Stimulated activated CD4-positive, alpha-beta T cell treated with anti-CD3 and anti-CD28 coated beads, TNF-alpha, amount 100 ng/mL, for 1 hour (primary cell): ENCODE results near the gene NPB.

Experiments used
- DNase-seq, 3 donors: peaks; one replicate each; pipeline ENCODE4 v3.0.0-alpha.2; 2020; ENCODE audit warnings: low read depth in 3 of 3, low spot score in 1 of 3

NPB gene

DNA sequence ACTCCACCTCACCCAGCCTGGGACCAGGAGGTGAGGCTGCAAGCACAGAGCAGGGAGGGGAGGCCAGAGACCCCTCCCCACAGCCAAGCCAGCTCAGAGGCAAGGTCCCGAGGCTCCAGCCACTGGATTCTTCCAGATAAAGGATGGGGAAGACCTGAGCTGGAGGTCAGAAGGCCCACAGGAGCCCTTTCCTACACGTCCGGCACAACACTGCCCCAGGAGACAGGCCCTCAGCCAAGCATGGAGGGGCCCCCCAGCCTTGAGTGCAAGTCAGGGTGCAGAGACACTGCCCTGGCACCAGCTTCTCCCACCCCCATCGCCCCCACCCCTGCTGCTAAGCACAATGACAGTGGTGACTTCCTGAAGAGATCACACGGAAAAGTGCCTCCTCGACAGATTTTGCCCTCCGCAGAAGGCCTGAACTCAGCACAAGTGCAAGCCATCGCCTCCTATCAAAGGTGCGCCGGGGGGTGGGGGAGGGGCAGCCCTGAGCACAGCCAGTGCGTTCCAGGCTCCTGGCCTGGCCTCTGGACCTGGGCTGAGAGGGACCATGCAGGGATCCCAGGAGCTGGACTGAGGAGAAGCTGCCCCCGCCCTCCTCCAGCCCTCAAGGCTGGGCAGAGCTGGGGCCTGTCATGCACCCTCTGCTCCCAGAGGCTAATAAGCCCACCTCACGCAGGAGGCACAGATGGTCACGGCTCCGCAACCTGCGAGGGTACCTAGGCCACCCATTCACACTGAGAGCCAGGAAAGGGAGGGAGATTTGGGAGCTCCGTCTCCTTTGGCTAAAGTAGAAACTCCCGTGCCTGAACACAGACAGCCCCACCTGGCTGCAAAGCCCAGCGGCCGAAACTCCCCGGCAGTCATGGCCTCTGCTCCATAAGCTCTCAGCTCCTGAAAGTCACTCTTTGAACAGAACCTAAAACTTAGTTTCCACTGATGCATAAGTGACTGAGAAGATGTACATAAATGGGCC is 22.8 kb downstream of the NPB start:
- no peak for DNase-seq

GRCh38 chr17:81925860-81926450 is 23.9 kb downstream of the NPB start:
- no peak for DNase-seq

DNA sequence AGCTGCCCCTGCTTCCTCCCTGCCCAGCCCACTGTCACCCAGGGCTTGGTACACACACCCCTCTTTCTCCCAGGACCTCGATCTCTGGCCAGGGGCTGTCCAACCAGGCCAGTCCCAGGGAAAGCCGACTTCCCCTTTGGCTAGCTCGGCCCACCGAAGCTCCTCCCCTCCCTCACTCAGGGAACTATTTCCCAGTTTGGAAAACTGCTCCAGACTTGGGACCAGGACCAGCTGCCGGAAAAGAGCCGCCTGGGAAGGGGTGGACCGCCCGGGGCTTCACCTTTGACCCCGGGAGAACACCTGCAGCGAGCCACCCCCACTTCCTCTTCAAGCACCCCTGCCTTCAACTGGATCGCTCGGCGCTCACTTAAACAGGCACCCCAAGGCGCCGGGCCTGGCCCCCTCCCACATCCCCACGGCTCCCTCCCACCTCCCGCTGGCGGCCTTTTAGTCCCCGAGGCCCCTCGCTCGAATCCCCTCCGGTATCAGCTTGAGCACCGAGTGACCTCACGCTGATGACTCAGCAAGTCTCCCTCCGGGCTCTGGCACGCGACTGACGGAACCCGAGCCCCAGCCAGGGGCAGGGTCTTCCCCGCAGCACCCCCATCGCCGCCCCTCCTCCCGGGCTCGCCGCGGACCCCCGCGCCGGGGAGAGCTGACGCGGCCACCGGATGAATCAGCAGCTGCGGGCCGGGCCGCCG is 24.6 kb downstream of the NPB start:
- DNase-seq, result peak in 2 of 3 donors; percentile 26 to 63

DNA sequence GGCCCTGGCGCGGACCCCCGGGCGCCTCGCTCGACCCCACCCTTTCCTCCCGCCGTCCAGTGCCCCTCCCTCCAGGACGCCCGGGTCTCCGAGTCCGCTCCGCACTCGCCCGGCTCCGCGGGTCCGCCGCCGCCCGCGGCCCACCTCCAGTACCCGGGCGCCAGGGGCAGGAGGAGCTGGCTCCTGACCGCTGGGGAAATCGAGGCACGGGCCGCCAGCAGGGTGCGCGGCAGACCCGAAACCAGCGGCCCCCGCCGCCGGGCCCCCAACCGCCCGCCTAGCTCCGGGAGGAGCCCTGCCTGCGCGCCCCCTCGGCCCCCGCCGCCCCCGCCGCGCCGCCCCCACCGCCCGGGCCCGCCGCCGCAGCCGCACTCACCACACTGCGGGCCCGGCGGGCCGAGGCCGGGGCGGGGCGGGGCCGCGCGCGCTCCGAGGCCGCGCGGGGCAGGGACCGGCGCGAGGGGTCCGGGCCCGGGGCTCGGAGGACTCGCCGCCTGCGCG is 25.2 kb downstream of the NPB start:
- DNase-seq, result no peak

DNA sequence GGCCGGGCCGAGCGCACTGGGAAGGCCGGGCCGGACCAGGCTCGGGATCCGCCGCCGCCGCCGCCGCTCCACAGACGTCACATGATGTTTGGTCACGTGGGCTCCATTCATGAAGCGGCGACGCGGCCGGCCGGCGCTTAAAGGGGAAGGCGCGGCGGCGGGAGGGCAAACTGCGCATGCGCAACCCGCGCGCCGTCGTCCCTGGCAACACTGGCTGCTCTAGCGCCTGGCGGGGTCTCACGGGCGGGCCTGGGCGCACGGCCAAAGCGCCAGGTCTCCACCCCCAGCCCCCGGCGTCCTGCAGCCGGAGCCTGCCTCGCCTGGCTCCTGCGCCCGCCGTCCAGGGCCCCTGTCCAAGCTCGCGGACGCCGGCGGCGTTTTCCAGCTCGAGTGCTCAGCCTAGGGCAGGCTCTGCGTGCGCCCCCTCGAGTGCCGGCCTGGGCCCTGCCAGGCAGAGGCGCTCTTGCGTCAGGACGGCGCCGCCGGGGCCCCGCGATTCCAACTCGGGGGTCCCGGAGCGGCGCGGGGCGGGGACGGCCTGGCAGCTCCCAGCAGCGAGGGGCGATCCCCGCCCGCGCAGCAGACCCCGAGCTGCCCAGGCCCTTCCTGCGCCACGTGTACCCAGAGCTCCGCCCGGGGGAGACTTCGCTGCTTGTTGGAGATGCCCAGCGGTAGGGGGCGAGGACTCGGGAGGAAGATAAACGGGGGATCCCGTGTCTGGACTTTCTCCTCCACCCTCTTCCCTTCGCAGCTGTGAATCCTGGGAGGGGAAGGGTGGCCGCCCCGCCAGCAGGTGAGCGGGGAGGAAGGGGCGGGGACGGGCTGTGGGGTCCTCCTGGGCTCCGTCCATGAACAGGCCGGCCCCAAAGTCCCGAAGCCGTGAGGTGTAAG is 25.9 kb downstream of the NPB start, which contains the start of gene MAFG:
TSS of gene MAFG (minus strand) at position 83 of the 891 bp plus-strand sequence. CDS start 4,550 bp downstream, outside the sequence.
- peak; percentile 69 to 84 (median 83) for DNase-seq

- no peak for DNase-seq
Observed at GRCh38 chr17:81928544-81929252, 26.7 kb downstream of the NPB start.

DNA sequence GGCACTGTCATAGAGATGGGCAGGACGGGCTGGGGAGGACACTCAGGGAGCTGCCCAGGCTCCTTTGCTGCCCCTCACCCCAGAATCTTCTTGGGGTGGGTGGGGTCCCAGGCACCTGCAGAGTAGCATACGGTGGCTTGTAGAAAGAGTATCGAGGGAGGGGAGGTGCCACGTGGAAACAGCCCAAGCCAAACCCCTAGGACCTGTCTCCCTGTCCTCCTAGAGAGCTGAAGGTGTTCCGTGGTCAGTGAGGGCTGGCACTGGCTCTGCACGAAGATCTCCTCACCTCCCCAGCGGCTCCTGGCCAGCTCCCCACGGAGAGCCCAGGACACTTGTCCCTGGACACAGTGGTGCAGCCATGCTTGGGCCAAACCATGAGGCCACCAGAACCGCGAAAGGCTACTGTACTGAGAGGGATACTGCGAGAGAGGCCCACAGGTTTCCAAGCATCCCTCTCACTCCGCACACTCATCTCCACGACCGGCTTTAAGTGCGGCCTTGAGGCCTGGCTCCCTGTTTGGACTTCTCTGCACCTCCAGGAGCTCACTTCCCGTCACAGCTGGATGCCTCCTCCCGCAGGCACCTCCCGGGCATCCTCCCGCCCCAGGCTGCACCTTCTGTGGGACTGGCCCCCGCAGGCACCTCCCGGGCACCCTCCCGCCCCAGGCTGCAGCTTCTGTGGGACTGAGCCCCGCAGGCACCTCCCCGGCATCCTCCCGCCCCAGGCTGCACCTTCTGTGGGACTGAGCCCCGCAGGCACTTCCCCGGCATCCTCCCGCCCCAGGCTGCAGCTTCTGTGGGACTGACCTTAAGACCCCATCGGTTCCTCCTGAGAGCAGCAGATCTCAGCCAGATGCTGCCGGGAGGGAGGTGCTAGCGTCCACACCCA is 27.5 kb downstream of the NPB start:
- no peak for DNase-seq

GRCh38 chr17:81930142-81931125 is 28.4 kb downstream of the NPB start:
- DNase-seq, result no peak

GRCh38 chr17:81931189-81931556 is 29.1 kb downstream of the NPB start:
- no peak for DNase-seq

GRCh38 chr17:81931557-81932332 is 29.7 kb downstream of the NPB start:
- no peak for DNase-seq

- DNase-seq, result no peak
Observed at GRCh38 chr17:81932333-81932983, 30.4 kb downstream of the NPB start.

DNA sequence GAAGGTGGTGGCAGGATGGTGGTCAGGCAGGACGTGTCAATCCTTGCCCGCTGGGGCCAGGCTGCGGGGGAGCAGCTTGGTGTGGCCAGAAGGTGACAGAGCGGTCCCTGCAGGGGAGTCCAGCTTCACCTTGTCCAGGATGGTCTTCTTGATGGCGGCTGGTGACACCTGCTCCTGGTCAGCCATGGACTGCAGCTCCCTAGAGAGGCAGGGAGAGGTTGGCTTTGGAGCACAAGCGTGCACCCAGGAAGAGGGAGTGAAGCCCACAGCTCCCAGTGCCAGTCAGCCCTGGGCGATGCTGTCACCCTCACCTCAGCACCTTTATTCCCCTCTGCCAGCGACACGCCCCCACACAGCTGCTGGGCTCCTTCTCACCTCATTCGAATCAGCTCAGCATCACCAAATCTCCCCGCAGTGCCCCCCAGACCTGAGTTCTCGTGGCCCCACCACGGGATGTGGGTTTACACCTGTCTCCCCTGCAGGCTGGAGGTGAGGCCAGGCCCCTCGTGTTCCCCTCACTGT is 31.2 kb downstream of the NPB start:
- DNase-seq, result no peak

DNA sequence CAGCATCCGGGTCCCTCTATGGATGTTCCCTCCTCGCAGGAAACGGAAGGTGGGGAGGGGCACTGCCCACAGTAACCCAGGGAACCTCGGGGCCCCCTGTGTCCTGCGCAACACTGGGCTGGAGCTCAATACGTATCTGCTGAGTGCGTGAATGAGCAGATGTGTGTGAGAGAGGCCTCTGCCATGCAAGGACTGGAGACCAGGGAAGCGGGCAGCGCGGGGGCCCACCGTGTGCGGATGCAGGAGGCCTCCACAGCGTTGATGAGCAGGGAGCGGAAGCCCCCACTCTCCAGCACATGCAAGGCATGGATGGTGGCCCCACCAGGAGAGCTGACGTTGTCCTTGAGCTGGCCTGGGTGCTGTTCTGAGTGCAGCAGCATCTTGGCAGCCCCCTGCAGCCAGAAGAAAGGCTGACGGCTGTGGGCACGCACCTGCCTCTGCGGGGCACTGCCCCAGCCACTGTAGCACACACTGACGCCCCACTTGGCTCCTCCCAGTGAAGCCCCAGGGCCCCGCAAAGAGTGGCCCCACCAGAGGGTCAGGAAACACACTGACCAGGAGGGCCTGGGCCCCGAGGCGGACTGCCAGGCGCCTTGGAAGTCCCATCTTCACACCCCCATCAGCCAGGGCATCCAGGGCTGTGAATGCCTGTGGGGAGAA is 32.2 kb downstream of the NPB start:
- no peak for DNase-seq

DNA sequence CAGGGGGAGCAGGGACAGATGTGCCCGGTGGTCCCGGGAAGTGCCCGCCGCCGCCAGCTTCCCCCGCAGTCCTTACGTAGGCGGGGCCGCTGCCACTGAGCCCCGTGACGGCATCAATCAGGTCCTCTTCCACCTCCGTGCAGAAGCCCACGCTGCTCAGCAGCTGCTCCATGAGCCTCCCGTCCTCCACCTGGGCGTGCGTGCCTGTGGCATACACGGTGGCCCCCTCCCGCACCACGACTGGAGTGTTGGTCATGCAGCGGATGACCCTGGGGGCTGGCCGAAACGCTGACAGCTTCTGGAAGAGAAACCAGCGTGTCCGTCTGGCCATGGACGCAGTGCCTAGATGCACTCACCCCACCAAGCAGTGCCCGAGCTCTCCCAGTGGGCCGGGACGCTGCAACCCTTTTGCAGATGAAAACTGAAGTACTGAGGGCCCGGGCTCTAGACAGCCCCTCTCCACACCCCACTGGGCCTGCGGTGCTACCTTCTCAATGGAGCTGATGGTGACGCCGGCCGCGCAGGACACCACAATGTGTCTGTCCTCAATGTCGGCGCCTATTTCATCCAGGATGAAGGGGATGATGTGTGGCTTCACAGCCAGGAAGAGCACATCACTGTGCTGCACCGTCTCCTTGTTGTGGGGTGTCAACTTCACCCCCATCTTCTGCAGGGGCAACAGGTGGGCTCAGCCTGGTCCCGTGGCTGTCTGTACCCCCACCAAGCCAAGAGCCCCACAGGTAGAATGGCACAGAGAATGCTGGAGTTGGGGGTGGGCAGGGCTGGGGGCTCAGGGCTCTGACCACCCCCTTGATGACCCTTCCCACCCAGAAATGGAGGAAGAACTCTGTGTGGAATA is 33.0 kb downstream of the NPB start:
- no peak for DNase-seq

DNA sequence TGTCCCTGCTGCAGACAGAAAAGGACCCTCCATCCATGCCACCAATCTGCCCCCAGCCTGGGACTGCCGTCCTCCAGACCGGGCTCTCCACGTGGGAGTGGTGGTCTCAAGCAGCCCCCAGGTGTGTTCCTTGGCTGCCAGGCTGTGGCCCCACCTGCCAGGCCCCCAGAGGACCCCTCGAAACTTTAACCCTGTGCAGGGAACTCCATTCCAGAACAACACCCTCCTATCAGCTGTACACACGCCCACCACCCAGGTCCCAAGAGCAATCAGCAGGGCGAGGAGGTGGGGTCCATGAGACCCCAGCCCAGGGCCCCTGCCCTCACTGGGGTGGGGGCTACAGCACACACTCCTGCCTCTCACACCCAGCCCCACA is 33.7 kb downstream of the NPB start:
- no peak for DNase-seq
